GM18519 (cell line): ENCODE data around the gene TOP2A.

Source experiments
- ATAC-seq: cut with Tn5 transposase; IDR thresholded peaks from one replicate; pipeline ENCODE4 v1.9.1; 2021; ENCODE audit warnings: mild to moderate bottlenecking, moderate library complexity; ENCODE audit not compliant: unreplicated experiment, low FRiP score

Gene TOP2A

GRCh38 chr17:40348136-40348504 is 69.6 kb downstream of the TOP2A start:
- ATAC-seq = no peak

GRCh38 chr17:40347319-40348135 is 70.2 kb downstream of the TOP2A start:
- no peak for ATAC-seq

DNA sequence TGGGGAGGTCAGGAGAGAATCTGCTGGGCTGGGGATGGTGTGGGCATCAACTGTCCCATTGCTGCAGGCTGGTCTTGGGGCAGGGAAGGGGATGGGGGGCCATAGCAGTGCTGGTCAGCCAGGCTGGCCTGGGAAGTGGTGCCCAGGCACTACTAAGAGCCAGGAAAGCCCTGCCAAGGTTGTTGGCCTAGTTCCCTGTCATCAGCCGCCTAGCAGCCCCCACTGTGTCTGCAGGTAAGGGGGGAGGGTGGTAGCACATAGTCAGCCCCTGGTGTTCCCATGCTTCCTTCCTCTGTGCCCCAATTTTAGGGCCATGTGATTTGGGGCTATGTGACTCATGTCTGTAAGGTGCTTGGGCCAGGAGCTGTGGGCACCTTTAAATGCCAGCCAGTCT is 70.9 kb downstream of the TOP2A start:
- ATAC-seq = no peak

DNA sequence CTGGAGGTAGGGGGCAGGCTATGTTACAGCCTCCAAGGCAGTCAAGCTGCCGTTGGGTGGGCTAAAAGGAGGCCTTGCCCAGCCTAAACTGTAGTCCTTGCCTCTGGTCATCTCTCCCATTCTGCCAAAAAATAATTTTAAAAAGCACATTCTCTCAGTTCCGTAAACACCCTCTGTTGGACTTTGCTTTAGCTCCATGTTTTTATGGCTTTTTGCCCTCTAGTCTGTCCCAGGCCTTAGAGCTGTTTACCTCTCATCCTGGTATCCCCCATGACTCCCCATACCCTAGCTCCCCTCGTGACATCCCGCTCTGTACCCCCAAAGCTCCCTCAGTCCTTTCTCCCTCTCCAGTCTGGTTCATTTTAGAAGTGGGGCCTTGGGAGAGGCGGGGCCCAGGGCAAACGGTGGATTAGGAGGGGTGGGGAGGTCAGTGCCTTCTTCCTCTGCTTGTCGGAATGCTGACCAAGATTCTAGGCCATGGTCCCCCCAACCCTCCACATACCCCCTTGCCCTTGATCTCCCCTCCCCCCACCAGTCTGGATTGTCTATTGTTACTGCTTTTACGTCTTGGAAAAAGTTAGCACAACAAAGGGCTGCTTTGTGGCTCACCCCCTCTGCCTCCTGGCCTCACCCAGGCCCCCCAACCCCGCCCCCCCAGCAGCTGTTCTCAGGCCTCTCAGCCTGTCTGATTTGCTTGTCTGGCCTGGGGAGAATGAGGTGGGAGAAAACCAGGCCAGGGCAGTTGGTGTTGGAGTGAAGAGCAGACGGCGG is 71.5 kb downstream of the TOP2A start:
- ATAC-seq = no peak

DNA sequence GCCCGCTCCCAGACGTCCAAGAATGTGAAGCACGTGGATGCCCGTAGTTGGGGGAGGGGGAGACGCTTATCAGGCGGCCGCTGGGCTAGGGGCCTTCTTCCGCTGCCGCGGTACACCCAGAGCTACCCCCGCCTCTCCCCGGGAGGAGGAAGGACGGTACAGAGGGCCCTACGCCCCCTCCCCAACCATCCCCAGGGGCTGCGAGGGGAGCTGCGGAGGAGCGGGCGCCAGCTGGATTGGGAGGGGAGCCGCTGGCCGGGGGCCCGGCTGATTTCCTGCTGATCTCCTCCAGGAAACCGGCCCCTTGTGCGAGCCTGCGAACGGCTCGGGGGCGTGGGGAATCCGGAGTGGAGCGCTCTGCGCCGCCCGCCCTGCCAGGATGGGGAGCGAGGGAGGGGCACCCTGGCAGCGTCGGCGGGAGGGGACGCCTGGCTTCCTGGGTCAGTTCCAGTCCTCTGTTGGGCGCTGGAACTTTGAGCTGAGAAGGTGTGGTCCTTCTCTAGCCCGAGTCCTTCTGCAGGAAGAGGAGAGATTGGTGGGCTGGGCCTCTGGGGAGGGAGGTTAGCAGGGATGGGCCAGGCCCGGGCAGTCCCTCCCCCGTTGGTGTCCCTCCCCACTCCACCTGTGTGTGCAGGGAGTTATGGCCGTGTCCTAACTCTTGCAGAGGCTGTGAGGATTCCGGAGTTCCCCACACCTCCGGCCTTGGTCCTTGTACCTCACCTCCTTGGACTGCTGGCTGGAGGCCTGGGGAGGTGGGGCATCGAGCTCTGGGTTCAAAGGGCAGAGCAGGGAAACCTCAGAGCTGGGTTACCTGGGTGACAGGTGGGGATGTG is 72.3 kb downstream of the TOP2A start:
- no peak for ATAC-seq

- ATAC-seq = no peak
These were observed 73.1 kb downstream of the TOP2A start for GRCh38 chr17:40344421-40345160.

- no peak for ATAC-seq
These were observed 74.2 kb downstream of the TOP2A start for GRCh38 chr17:40343219-40344119.

DNA sequence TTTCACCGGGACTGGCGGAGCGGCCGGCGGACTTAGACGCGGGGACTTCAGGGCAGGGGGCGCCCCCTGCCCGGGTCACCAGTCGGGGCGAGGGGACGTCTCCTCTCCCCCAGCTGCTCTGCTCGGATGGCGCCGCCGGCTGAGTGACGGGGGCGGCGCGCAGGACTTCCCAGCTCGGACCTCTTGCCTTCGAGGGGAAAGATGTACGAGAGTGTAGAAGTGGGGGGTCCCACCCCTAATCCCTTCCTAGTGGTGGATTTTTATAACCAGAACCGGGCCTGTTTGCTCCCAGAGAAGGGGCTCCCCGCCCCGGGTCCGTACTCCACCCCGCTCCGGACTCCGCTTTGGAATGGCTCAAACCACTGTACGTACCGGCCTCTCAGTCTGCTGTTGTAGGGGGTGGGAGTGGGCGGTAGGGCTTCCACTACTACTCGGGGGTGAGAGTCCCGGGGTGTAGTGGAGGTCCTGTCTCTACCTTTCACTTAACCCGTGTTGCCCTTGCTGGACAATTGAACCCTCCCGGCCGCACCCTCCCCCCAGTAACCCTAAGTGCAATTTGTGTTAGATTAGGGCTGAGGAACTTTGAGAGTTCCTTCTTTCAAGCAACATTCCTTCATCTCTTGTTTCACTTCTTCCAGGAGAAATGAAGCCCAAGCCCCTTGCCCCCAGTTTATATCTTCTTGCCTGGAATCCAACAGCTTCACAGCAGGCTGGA is 75.0 kb downstream of the TOP2A start:
- no peak for ATAC-seq

GRCh38 chr17:40341808-40342503 is 75.7 kb downstream of the TOP2A start:
- no peak for ATAC-seq

DNA sequence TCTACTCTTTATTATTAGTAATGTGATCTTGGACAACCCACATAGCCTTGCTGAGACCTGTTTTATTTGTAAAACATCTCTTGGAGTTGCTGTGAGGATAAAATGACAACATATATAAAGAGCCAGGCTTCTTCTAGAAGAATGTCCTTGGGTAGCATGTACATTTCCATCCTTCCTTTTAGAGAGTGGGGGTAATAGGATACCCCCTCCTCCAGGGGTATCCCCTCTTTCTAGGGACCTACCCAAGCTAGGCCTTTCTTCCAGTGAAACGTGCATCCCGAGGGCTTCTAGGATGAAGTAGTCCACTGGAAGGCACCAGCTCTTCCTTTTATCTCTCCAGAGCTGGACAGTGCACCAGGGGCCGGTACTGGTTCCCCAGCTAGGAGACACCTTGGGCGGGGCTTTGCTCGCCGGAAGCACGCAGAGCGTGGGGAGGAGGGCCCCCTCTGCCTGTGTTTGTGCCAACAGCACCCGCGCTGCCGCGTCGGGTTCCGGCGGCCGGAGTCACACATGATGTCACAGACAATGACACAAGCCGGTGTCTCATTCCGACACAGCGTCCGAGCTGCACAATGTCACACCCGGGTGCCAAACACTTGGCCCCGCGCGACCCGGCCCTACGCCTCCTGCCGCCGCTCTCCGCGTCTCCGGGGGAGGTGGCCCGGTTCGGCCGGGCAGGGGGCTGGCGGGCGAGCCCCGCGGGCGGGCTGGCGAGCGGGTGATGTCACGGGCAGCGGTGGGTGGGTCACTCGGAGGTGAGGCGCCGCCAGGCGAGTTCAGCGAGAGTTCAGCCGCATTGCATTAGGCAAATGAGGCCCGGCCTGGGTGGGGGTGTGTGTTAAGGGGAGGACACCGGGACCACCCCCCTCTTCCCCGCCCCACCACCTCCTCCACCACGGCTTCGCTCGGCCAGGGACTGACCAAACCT is 76.6 kb downstream of the TOP2A start:
- no peak for ATAC-seq

DNA sequence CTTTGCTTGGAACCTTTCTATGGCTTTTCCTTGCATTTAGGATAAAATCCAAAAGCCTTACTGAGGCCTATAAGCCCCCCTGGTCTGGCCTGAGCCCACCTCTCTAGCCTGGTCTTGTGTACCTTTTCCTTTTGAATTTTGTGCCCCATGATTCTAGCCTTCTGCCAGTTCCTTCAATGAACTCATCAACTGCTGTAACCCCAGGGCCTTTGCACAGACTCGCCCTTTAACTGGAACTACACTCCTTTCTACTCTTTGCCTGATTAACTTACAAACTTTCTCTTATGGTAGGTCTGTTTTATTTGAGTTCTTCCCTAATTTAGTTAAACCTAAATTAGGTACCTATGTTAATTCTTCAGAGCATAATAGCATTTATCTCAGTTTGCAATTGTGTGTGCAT is 77.4 kb downstream of the TOP2A start:
- no peak for ATAC-seq

- no peak for ATAC-seq
These were observed 78.6 kb downstream of the TOP2A start for GRCh38 chr17:40338941-40339649.
